Measurements from ENCODE around the gene PHLPP1. TPM values are rescaled to one million over a fixed set of nuclear protein-coding genes. Genes with fewer than 3 reads are reported as not detected.
A peak's percentile ranks its signal among the peaks of the same experiment; 100 is the strongest.

Gene PHLPP1
- total RNA-seq, 2 experiments from 2014 or later: 9.0 to 12.4 TPM

- no peak for TF ChIP-seq CTCF (conservative IDR thresholded peaks at IDR 0.05; ENCODE audit: low read length)
- no peak for TF ChIP-seq EZH2phosphoT487 (IDR thresholded peaks at IDR 0.05; ENCODE audit: borderline replicate concordance, low read depth, low read length)
- no peak for DNase-seq (ENCODE audit: low spot score)
- no peaks in the 10 kb centered on the region for H3K9me2 ChIP-seq (ENCODE audit: insufficient read depth, low read length)
- no peaks in the 10 kb centered on the region for H3K9me3 ChIP-seq (ENCODE audit: low read length)
- no peaks in the 10 kb centered on the region for H3K36me3 ChIP-seq (ENCODE audit: insufficient read depth, low read length)
- ChIA-PET CTCF (ENCODE audit: unreplicated experiment) (no interaction called here), POLR2A (no interaction called here)
- no peak overlapping the region for H2AFZ ChIP-seq (ENCODE audit: low read length)
- no peak overlapping the region for H3K4me2 ChIP-seq (ENCODE audit: low read length)
- BruUV-seq (replicated peaks): no TSS peak
- no peaks in the 10 kb centered on the region for H3K79me2 ChIP-seq (ENCODE audit: insufficient read depth, low read depth, low read length)
- peaks cover 20% of the 10 kb centered on the region for H3K4me1 ChIP-seq (ENCODE audit: insufficient read depth, low read length, poor library complexity, severe bottlenecking)
- no peak overlapping the region for H3K4me3 ChIP-seq (ENCODE audit: low read depth, low read length, poor library complexity, severe bottlenecking)
- no peaks in the 10 kb centered on the region for H4K20me1 ChIP-seq (ENCODE audit: insufficient read depth, low read length)
- intact Hi-C loops (cut with micrococcal nuclease; ENCODE audit: unreplicated experiment): loop anchor here (5.0 kb wide), 1 partner anchor 214 kb away; no protein-coding TSS in a partner anchor
- H3K27ac ChIP-seq (ENCODE audit: low read depth, low read length, poor library complexity, severe bottlenecking): no peak overlapping the region
Measured at GRCh38 chr18:62935994-62936393, 220.7 kb downstream of the PHLPP1 start.

GRCh38 chr18:62937065-62937464 is 221.7 kb downstream of the PHLPP1 start:
- Histone ChIP-seq H2AFZ (ENCODE audit: low read length) (no peak overlapping the region), H3K4me1 (ENCODE audit: insufficient read depth, low read length, poor library complexity, severe bottlenecking) (peaks cover 20% of the 10 kb centered on the region), H4K20me1 (ENCODE audit: insufficient read depth, low read length) (no peaks in the 10 kb centered on the region), H3K79me2 (ENCODE audit: insufficient read depth, low read depth, low read length) (no peaks in the 10 kb centered on the region), H3K4me3 (ENCODE audit: low read depth, low read length, poor library complexity, severe bottlenecking) (no peak overlapping the region), H3K27ac (ENCODE audit: low read depth, low read length, poor library complexity, severe bottlenecking) (no peak overlapping the region), H3K36me3 (ENCODE audit: insufficient read depth, low read length) (no peaks in the 10 kb centered on the region), H3K4me2 (ENCODE audit: low read length) (no peak overlapping the region), H3K9me3 (ENCODE audit: low read length) (no peaks in the 10 kb centered on the region), H3K9me2 (ENCODE audit: insufficient read depth, low read length) (no peaks in the 10 kb centered on the region)
- TF ChIP-seq CTCF (conservative IDR thresholded peaks at IDR 0.05; ENCODE audit: low read length) (no peak), EZH2phosphoT487 (IDR thresholded peaks at IDR 0.05; ENCODE audit: borderline replicate concordance, low read depth, low read length) (no peak)
- intact Hi-C loops (cut with micrococcal nuclease; ENCODE audit: unreplicated experiment): loop anchor here (5.0 kb wide), 1 partner anchor 215 kb away; no protein-coding TSS in a partner anchor
- no peak for DNase-seq (ENCODE audit: low spot score)
- BruUV-seq (replicated peaks): no TSS peak
- ChIA-PET CTCF (ENCODE audit: unreplicated experiment) (no interaction called here), POLR2A (no interaction called here)

GRCh38 chr18:62938006-62938405 is 222.7 kb downstream of the PHLPP1 start:
- Histone ChIP-seq H3K4me1 (ENCODE audit: insufficient read depth, low read length, poor library complexity, severe bottlenecking) (peaks cover 20% of the 10 kb centered on the region), H2AFZ (ENCODE audit: low read length) (no peak overlapping the region), H3K4me3 (ENCODE audit: low read depth, low read length, poor library complexity, severe bottlenecking) (no peak overlapping the region), H3K9me2 (ENCODE audit: insufficient read depth, low read length) (no peaks in the 10 kb centered on the region), H4K20me1 (ENCODE audit: insufficient read depth, low read length) (no peaks in the 10 kb centered on the region), H3K4me2 (ENCODE audit: low read length) (0 out of 2 replicates have a peak overlapping the region, but pooled peaks have one; percentile 44), H3K27ac (ENCODE audit: low read depth, low read length, poor library complexity, severe bottlenecking) (no peak overlapping the region), H3K36me3 (ENCODE audit: insufficient read depth, low read length) (no peaks in the 10 kb centered on the region), H3K9me3 (ENCODE audit: low read length) (no peaks in the 10 kb centered on the region), H3K79me2 (ENCODE audit: insufficient read depth, low read depth, low read length) (no peaks in the 10 kb centered on the region)
- BruUV-seq (replicated peaks): no TSS peak
- CTCF ChIA-PET (ENCODE audit: unreplicated experiment): no interaction called here
- DNase-seq (ENCODE audit: low spot score): no peak
- POLR2A ChIA-PET: interaction anchor here (0.7 kb wide), 1 partner anchor 346 kb away, joined by 3 read pairs; no protein-coding TSS in a partner anchor
- intact Hi-C loops (cut with micrococcal nuclease; ENCODE audit: unreplicated experiment): loop anchor here (5.0 kb wide), 1 partner anchor 216 kb away; no protein-coding TSS in a partner anchor
- TF ChIP-seq CTCF (conservative IDR thresholded peaks at IDR 0.05; ENCODE audit: low read length) (no peak), EZH2phosphoT487 (IDR thresholded peaks at IDR 0.05; ENCODE audit: borderline replicate concordance, low read depth, low read length) (no peak)

All from OCI-LY7 (cell line).